Mesodermal cell (in vitro differentiated cells): ENCODE data around the gene HCN3.
"Not testable (repeated sequence)": the region's sequence is repeated elsewhere in the genome, so short reads cannot be mapped to it uniquely, and the experiment has no call there.

ENCODE experiments used
- H3K27ac ChIP-seq: 2 replicates; pipeline ENCODE4 v1.7.0; 2013; ENCODE audit warnings: mild to moderate bottlenecking, low read depth, low read length, moderate library complexity; ENCODE audit not compliant: severe bottlenecking
- H3K36me3 ChIP-seq: 2 replicates; pipeline ENCODE4 v1.7.1; 2013; ENCODE audit warnings: mild to moderate bottlenecking, low read length, moderate library complexity; ENCODE audit not compliant: control insufficient read depth, insufficient read depth
- H3K4me1 ChIP-seq: one replicate; pipeline ENCODE4 v1.7.1; 2013; ENCODE audit warnings: mild to moderate bottlenecking, low read length; ENCODE audit not compliant: insufficient read depth, control insufficient read depth, poor library complexity, severe bottlenecking
- H3K4me3 ChIP-seq: 2 replicates; pipeline ENCODE4 v1.7.0; 2013; ENCODE audit warnings: low read length, control low read depth, mild to moderate bottlenecking; ENCODE audit not compliant: insufficient read depth, poor library complexity, severe bottlenecking; ENCODE audit errors: extremely low read depth
- H3K9me3 ChIP-seq: 2 replicates; pipeline ENCODE4 v1.7.1; 2013; ENCODE audit warnings: mild to moderate bottlenecking, low read length, moderate library complexity; ENCODE audit not compliant: control insufficient read depth
- WGBS, 2 experiments: methylation state at CpG; one replicate each; pipeline ENCODE4 v1.1.5; 2013; ENCODE audit warnings: missing lambda C conversion rate in 2 of 2; ENCODE audit not compliant: insufficient coverage in 2 of 2; 5-methylcytosine and 5-hydroxymethylcytosine counted together

Gene HCN3

GRCh38 chr1:155286544-155286943, 9.3 kb downstream of the HCN3 start:
- 94 to 100% methylated on average over 2 of the region's 2 CpGs for WGBS, 2 experiments
- H3K27ac ChIP-seq, result no peak overlapping the region
- H3K4me3 ChIP-seq, result no peak overlapping the region
- no peaks in the 10 kb centered on the region for H3K4me1 ChIP-seq
- peaks cover 4% of the 10 kb centered on the region for H3K36me3 ChIP-seq
- no peaks in the 10 kb centered on the region for H3K9me3 ChIP-seq

GRCh38 chr1:155287987-155288543, 10.8 kb downstream of the HCN3 start:
- H3K4me3 ChIP-seq, result no peak overlapping the region
- peaks cover 4% of the 10 kb centered on the region for H3K36me3 ChIP-seq

GRCh38 chr1:155291006-155291405, 13.7 kb downstream of the HCN3 start:
- 81 to 93% methylated on average over 7 to 9 of the region's 10 CpGs for WGBS, 2 experiments
- not testable (repeated sequence) for H3K9me3 ChIP-seq, H3K4me1 ChIP-seq, H3K27ac ChIP-seq, H3K36me3 ChIP-seq, H3K4me3 ChIP-seq

More at GRCh38 chr1:155287987-155288543, 10.8 kb downstream of the HCN3 start:
- Histone ChIP-seq H3K9me3 (no peaks in the 10 kb centered on the region), H3K27ac (no peak overlapping the region), H3K4me1 (no peaks in the 10 kb centered on the region)
- 90% methylated on average over 14 to 15 of the region's 21 CpGs for WGBS, 2 experiments

DNA sequence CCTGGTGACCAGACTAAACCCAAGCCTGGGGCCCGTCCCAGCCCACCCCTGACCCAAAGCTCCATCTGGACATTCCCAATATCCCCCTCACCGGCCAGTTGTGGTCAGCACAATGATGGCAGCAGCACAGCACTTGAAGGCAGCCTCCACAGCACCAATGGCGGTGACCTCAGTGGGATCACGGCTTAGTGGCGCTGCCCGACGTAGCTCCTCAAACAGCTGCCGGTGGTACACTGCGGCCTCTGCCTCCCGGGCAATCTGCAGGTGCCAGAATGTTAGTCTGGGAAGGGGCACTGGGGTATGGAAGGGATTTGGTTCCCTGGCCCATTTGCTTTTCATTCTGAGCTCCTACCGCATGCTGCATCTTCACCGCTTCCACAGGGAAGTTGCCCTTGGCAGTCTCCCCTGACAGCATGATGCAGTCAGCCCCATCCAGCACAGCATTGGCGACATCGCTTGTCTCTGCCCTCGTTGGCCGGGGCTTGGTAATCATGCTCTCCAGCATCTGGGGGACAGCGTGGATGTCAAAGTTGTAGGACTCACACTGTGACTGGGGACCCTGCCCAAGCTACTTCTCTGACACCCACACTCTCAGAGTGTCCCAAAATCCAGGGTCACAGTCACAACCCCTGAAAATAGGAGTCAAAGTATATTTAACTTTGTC, 16.0 kb downstream of the HCN3 start:
- H3K27ac ChIP-seq, result no peak overlapping the region
- WGBS, 2 experiments, result 92 to 95% methylated on average over 17 of the region's 17 CpGs
- H3K36me3 ChIP-seq, result no peaks in the 10 kb centered on the region
- H3K4me1 ChIP-seq, result no peaks in the 10 kb centered on the region
- no peaks in the 10 kb centered on the region for H3K9me3 ChIP-seq
- H3K4me3 ChIP-seq, result no peak overlapping the region

- peak overlapping the region; percentile 3 for H3K4me3 ChIP-seq
- 56 to 59% methylated on average over 43 to 46 of the region's 46 CpGs for WGBS, 2 experiments
Observed at GRCh38 chr1:155294520-155295182, 17.4 kb downstream of the HCN3 start.

DNA sequence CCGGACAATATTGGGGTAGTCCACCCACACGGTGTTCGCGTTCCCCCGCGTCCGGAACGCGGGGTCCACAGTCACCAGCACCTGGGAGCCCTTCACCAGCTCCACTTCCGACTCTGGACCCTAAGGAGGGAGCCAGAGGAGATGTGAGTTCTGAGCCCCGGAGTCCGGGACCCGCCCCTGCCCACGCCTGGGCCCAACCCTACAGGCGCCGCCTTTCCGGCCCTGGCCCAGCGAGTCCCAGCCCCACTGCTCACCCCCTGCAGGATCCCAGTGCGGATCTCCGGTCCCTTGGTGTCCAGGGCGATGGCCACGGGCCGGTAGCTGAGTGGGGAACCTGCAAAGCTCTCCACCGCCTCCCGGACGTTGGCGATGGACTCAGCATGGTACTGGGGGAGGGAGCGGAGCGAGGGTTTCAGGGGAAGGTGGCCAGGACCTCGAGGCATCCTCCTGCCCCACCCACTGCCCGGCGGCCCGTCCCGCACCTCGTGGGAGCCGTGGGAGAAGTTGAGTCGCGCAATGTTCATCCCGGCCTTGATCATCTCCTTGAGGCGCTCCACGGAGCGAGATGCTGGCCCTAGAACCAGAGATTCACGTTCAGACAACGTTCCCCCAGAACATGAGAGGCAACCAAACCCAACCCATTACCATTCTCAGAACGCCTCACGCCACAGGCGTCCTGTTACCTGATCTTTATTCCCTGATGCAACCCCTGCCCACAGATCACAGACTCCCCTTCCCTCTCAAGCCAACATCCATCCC, 18.1 kb downstream of the HCN3 start:
- Histone ChIP-seq H3K4me3 (peak overlapping the region; percentile 3), H3K4me1 (no peaks in the 10 kb centered on the region), H3K27ac (no peak overlapping the region), H3K9me3 (no peaks in the 10 kb centered on the region), H3K36me3 (no peaks in the 10 kb centered on the region)
- WGBS, 2 experiments, result 8 to 16% methylated on average over 29 to 40 of the region's 47 CpGs

More at GRCh38 chr1:155294520-155295182, 17.4 kb downstream of the HCN3 start:
- no peaks in the 10 kb centered on the region for H3K9me3 ChIP-seq
- no peaks in the 10 kb centered on the region for H3K4me1 ChIP-seq
- no peak overlapping the region for H3K27ac ChIP-seq
- H3K36me3 ChIP-seq, result no peaks in the 10 kb centered on the region

- 92 to 95% methylated on average over 5 to 7 of the region's 7 CpGs for WGBS, 2 experiments
- H3K36me3 ChIP-seq, result no peaks in the 10 kb centered on the region
Observed at GRCh38 chr1:155295942-155296267, 18.6 kb downstream of the HCN3 start.

DNA sequence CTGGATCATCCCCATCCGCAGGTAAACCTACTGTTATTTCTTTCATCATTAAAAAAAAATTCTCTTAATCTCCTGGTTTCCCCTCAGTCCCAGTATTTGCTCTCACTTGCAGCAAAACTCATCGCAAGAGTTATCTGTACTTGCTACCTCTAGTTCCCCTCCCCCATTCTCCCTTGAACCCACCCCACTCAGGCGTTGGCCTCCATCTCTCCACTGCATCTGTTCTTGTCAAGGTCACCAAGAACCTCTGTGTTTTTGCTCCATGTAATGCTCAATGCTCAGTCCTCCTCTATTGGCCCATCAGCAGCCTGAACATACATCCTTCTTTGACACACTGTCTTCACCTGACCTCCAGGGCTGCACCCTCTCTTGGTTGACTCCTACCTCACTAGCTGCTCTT, 19.4 kb downstream of the HCN3 start:
- no peaks in the 10 kb centered on the region for H3K9me3 ChIP-seq
- no peak overlapping the region for H3K4me3 ChIP-seq
- H3K36me3 ChIP-seq, result no peaks in the 10 kb centered on the region
- no peak overlapping the region for H3K27ac ChIP-seq
- 91 to 96% methylated on average over 3 of the region's 3 CpGs for WGBS, 2 experiments
- peaks cover 3% of the 10 kb centered on the region for H3K4me1 ChIP-seq

More at GRCh38 chr1:155295942-155296267, 18.6 kb downstream of the HCN3 start:
- no peaks in the 10 kb centered on the region for H3K9me3 ChIP-seq
- no peaks in the 10 kb centered on the region for H3K4me1 ChIP-seq
- no peak overlapping the region for H3K4me3 ChIP-seq
- H3K27ac ChIP-seq, result no peak overlapping the region

GRCh38 chr1:155297384-155297783, 20.1 kb downstream of the HCN3 start:
- WGBS, 2 experiments, result 85 to 90% methylated on average over 7 of the region's 7 CpGs
- Histone ChIP-seq H3K36me3 (no peaks in the 10 kb centered on the region), H3K4me1 (peaks cover 3% of the 10 kb centered on the region), H3K4me3 (no peak overlapping the region), H3K27ac (no peak overlapping the region), H3K9me3 (no peaks in the 10 kb centered on the region)

DNA sequence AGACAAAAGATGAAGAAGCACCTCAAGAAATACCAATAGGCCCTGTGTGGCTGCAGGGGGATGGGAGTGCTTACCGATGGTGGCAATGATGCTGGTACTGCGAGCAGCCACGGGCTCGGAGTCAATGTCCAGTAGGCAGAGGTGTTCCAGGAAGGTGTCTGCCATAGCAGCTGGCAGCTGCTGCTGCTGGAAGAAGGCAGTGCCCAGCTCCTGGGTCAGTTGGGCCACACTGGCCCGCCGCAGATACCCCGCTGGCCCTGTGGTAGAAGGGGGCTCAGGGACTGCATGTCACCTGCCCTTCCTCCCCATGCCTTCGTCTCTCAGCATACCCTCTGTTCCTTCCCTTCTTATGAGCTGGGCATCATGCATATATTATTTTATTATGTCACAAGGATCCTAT, 22.8 kb downstream of the HCN3 start:
- no peak overlapping the region for H3K27ac ChIP-seq
- H3K4me1 ChIP-seq, result peaks cover 3% of the 10 kb centered on the region
- 98 to 100% methylated on average over 4 of the region's 8 CpGs for WGBS, 2 experiments
- H3K4me3 ChIP-seq, result no peak overlapping the region
- H3K9me3 ChIP-seq, result no peaks in the 10 kb centered on the region
- no peaks in the 10 kb centered on the region for H3K36me3 ChIP-seq
